SK-MEL-5 (cell line): Measurements from ENCODE around the gene TLE7. TPM values are rescaled to one million over a fixed set of nuclear protein-coding genes. Genes with fewer than 3 reads are reported as not detected.

Experiments
- DNase-seq: peaks from one replicate; pipeline ENCODE4 v3.0.0-alpha.2; 2016; ENCODE audit warnings: low read depth, low spot score
- in situ Hi-C: cut with HindIII; loops from 2 replicates; pipeline ENCODE4 v1.10.0; 2016; ENCODE audit warnings: low sequenced_read_pairs, high pct_unique_total_duplicates, low pct_unique_long_range_greater_than_20kb
- polyA plus RNA-seq, 2 experiments: library from polyadenylated mRNA; depleted of rRNA; stranded (reverse); fragments of >200 nt; gene quantifications; 2 replicates each; pipeline ENCODE4 v1.2.3, GENCODE V29; 2015
- total RNA-seq: library from RNA; depleted of rRNA; stranded (reverse); fragments of >200 nt; shearing (Covaris generic); gene quantifications from 2 replicates; pipeline ENCODE4 v1.2.3, GENCODE V29; 2014; rRNA removed

Gene TLE7
- total RNA-seq = not detected in 2 replicates
- polyA plus RNA-seq (2015; cell fraction: cytosol; rRNA removed) = not detected in 2 replicates
- not detected in 2 replicates for polyA plus RNA-seq (2015; cell fraction: nucleus; rRNA removed)

GRCh38 chr16:71442051-71442440 lies at the start of gene TLE7:
TSS of gene TLE7 (minus strand) at chr16:71442054. CDS start at chr16:71433324, 8,730 bp downstream.
- in situ Hi-C loops = no loop called here
- DNase-seq = no peak

GRCh38 chr16:71491054-71491453 lies 49.2 kb upstream of the TLE7 start:
- in situ Hi-C loops = no loop called here
- no peak for DNase-seq

- no peak for DNase-seq
- in situ Hi-C loops = no loop called here
Observed at GRCh38 chr16:71490361-71490760, 48.5 kb upstream of the TLE7 start.

GRCh38 chr16:71489122-71489521 lies 47.3 kb upstream of the TLE7 start, which contains the start of gene ZNF19:
TSS of gene ZNF19 (minus strand) at chr16:71489324. CDS start at chr16:71482114, 7,210 bp downstream.
- in situ Hi-C loops = no loop called here

GRCh38 chr16:71484006-71484893 lies 42.4 kb upstream of the TLE7 start:
- peak; percentile 90 for DNase-seq

More at GRCh38 chr16:71489122-71489521, 47.3 kb upstream of the TLE7 start, which contains the start of gene ZNF19:
- DNase-seq = no peak

GRCh38 chr16:71482569-71482968 lies 40.7 kb upstream of the TLE7 start:
- no peak for DNase-seq
- in situ Hi-C loops = no loop called here

More at GRCh38 chr16:71484006-71484893, 42.4 kb upstream of the TLE7 start:
- in situ Hi-C loops = no loop called here

- in situ Hi-C loops = no loop called here
- no peak for DNase-seq
Observed at GRCh38 chr16:71480956-71481355, 39.1 kb upstream of the TLE7 start.

GRCh38 chr16:71479420-71479819 lies 37.6 kb upstream of the TLE7 start:
- in situ Hi-C loops = no loop called here
- DNase-seq = peak; percentile 76

GRCh38 chr16:71476457-71477124 lies 34.7 kb upstream of the TLE7 start:
- in situ Hi-C loops = no loop called here
- DNase-seq = no peak

GRCh38 chr16:71474864-71475263 lies 33.0 kb upstream of the TLE7 start:
- in situ Hi-C loops = no loop called here
- DNase-seq = no peak

GRCh38 chr16:71473891-71474290 lies 32.0 kb upstream of the TLE7 start:
- in situ Hi-C loops = no loop called here

GRCh38 chr16:71472931-71473330 lies 31.1 kb upstream of the TLE7 start:
- DNase-seq = no peak

More at GRCh38 chr16:71473891-71474290, 32.0 kb upstream of the TLE7 start:
- no peak for DNase-seq

GRCh38 chr16:71472051-71472450 lies 30.2 kb upstream of the TLE7 start:
- in situ Hi-C loops = no loop called here
- DNase-seq = no peak

More at GRCh38 chr16:71472931-71473330, 31.1 kb upstream of the TLE7 start:
- in situ Hi-C loops = no loop called here

- DNase-seq = no peak
- in situ Hi-C loops = no loop called here
Observed at GRCh38 chr16:71467810-71468209, 26.0 kb upstream of the TLE7 start.

- in situ Hi-C loops = no loop called here
- DNase-seq = no peak
Observed at GRCh38 chr16:71464231-71464630, 22.4 kb upstream of the TLE7 start.

- in situ Hi-C loops = no loop called here
- DNase-seq = peak; percentile 60
Observed at GRCh38 chr16:71461686-71462648, 20.1 kb upstream of the TLE7 start, which contains the start of gene ZNF23. TSS of gene ZNF23 (minus strand) at chr16:71462247. CDS start at chr16:71456796, 5,451 bp downstream.

GRCh38 chr16:71460941-71461340 lies 19.1 kb upstream of the TLE7 start:
- DNase-seq = no peak
- in situ Hi-C loops = no loop called here
